AG04450 (cell line): ENCODE data around the gene TARBP1. TPM values are rescaled to one million over a fixed set of nuclear protein-coding genes. Genes with fewer than 3 reads are reported as not detected.
"Not testable (repeated sequence)": the region's sequence is repeated elsewhere in the genome, so short reads cannot be mapped to it uniquely, and the experiment has no call there.

Experiments used
- CTCF ChIA-PET: fragments of 300-600, 350-600 bp; formaldehyde crosslinking; extraction: SDS; loops from one replicate; lab custom pipeline; 2022; ENCODE audit warnings: antibody characterized with exemption, inconsistent platforms; lab: Charles Lee
- POLR2A ChIA-PET: fragments of 350-600 bp; formaldehyde crosslinking; extraction: SDS; loops from one replicate; lab custom pipeline; 2021; ENCODE audit warnings: antibody characterized with exemption, inconsistent platforms; lab: Yijun Ruan, JAX
- DNase-seq: peaks from one replicate; pipeline ENCODE4 v3.0.0-alpha.2; 2011; ENCODE audit warnings: low read depth, low spot score
- H3K27ac ChIP-seq: one replicate; pipeline ENCODE4 v1.5.1; 2012; ENCODE audit warnings: low read depth, low read length, control low read depth
- H3K27me3 ChIP-seq: one replicate; pipeline ENCODE4 v1.6.0; 2012; ENCODE audit warnings: low read length; ENCODE audit not compliant: control insufficient read depth, insufficient read depth
- H3K4me3 ChIP-seq: 2 replicates; pipeline ENCODE4 v1.5.1; 2011; ENCODE audit warnings: mild to moderate bottlenecking, low read depth, low read length, control low read depth
- H3K9me3 ChIP-seq: 2 replicates; pipeline ENCODE4 v1.5.1; 2012; ENCODE audit warnings: low read length; ENCODE audit not compliant: control insufficient read depth, insufficient read depth
- polyA plus RNA-seq: library from polyadenylated mRNA; depleted of rRNA; stranded (reverse); fragments of >200 nt; gene quantifications from 2 replicates; pipeline ENCODE4 v1.2.3, GENCODE V29; 2011
- TF ChIP-seq, protein P1 (sequence below): IDR thresholded peaks from 2 replicates; pipeline ENCODE4 v1.5.1; 2011; ENCODE audit warnings: low read depth, low read length, control low read depth, inconsistent platforms

The TARBP1 gene
- polyA plus RNA-seq, 1 experiment: 22.6 TPM

DNA sequence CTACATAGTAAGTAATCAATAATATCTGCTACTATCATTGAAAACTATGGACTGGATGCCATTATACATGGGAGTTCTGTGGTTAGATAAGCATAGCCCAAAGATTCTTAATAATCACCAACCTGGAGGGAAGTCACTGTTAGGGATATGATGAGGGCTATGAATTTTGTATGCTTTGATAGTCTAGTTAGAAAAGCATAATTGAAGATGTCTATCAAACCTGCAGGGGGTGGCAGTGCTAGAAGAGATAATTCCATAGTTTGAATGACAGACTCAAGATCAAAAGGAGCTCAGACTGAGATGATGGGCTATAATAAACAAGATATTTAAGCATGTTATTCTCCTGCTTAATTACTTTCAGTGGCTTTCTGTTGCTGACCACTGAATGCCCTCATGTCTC lies 121.1 kb downstream of the TARBP1 start:
- ChIA-PET CTCF (interaction anchor here (0.7 to 1.9 kb wide), 3 partner anchors 31 to 49 kb away, joined by 3 to 5 read pairs (median 4); no protein-coding TSS in a partner anchor), POLR2A (no interaction called here)
- Histone ChIP-seq H3K27ac (no peak overlapping the region), H3K9me3 (no peaks in the 10 kb centered on the region), H3K4me3 (no peak overlapping the region), H3K27me3 (no peaks in the 10 kb centered on the region)
- DNase-seq: no peak
- TF ChIP-seq, protein P1, sequence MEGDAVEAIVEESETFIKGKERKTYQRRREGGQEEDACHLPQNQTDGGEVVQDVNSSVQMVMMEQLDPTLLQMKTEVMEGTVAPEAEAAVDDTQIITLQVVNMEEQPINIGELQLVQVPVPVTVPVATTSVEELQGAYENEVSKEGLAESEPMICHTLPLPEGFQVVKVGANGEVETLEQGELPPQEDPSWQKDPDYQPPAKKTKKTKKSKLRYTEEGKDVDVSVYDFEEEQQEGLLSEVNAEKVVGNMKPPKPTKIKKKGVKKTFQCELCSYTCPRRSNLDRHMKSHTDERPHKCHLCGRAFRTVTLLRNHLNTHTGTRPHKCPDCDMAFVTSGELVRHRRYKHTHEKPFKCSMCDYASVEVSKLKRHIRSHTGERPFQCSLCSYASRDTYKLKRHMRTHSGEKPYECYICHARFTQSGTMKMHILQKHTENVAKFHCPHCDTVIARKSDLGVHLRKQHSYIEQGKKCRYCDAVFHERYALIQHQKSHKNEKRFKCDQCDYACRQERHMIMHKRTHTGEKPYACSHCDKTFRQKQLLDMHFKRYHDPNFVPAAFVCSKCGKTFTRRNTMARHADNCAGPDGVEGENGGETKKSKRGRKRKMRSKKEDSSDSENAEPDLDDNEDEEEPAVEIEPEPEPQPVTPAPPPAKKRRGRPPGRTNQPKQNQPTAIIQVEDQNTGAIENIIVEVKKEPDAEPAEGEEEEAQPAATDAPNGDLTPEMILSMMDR: no peak

DNA sequence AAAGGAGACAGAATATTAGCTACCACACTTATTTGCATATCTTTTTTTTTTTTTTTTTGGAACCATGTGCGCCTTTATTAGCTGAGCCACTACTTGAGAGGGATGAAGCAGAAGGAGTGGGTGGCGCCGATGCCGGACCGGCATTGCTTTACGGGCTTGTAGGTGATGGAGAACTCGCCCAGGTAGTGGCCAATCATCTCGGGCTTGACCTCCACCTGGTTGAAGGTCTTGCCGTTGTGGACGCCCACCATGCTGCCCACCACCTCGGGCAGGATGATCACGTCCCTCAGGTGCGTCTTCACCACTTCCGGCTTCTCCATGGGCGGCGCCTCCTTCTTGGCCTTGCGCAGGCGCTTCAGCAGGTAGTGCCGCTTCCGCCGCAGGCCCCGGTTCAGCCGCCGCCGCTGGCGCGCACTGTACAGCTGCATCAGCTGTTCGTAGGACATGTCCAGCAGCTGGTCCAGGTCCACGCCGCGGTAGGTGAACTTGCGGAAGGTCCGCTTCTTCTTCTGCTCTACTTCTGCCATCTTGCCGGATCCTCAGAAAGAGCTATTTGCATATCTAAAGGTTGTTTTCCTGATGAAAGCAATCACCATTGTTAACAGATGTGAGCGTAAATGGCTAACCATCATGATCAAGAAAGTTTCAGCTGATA lies 122.2 kb downstream of the TARBP1 start:
- DNase-seq, POLR2A ChIA-PET, H3K27me3 ChIP-seq, H3K27ac ChIP-seq, H3K4me3 ChIP-seq, H3K9me3 ChIP-seq: not testable (repeated sequence)
- CTCF ChIA-PET: interaction anchor here (1.4 to 1.9 kb wide), 2 partner anchors 30 to 48 kb away, joined by 4 to 5 read pairs; no protein-coding TSS in a partner anchor

DNA sequence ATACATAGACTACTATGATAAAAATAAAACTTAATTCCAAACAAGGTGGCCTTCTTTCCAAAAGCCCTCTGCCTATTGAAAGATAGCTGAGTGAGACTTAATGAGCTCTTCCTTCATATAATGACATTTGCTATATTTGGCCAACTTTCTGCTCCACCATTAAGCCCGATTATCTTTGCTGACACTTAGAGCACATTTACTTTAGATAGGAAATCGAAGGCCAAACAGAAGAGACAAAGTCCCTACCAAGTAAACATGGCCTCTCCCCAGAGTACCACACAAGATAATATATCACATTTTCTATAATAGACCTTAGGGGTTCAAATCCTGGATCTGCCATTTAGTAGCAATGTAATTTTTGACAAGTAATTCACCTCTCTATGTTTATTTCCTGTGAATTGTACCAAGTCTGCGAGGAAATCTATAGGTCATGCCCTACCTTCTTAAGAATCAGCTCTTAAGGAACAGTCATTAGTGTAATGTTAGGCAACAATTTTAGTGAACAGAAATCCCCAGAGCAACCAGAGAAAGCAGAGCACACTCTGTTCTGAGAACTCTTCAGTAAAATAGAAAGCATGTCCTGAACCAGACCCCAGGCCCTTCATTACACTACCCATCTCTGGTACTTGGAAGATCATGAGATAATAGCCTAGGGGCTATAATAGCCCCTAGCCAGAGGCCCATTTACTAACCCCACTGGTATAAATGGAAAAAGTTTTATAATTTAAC lies 123.0 kb downstream of the TARBP1 start:
- Histone ChIP-seq H3K27me3 (no peaks in the 10 kb centered on the region), H3K4me3 (no peak overlapping the region), H3K27ac (no peak overlapping the region), H3K9me3 (no peaks in the 10 kb centered on the region)
- TF ChIP-seq, protein P1: no peak
- no peak for DNase-seq
- ChIA-PET CTCF (interaction anchor here (1.8 to 1.9 kb wide), 2 partner anchors 29 to 47 kb away, joined by 5 read pairs; no protein-coding TSS in a partner anchor), POLR2A (no interaction called here)

DNA sequence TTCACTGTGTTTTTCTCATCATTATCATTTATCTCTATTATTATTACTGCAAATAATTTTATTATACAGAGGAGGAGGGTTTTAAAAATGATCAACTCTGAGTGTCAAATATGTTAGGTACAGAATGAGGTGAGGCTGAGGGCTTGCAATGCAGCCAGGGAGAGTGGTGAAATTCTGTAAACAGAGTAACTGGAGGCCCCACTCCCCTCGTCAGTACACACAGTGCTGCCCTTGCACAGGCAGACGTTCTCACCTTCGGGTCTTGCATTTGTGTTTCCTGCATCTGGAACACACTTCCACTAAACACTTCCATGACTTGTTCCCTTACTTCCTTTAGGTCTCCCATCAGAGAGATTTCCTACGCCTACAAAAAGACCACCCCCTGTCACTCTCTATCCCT lies 130.0 kb downstream of the TARBP1 start:
- H3K27me3 ChIP-seq: no peaks in the 10 kb centered on the region
- TF ChIP-seq, protein P1: no peak
- ChIA-PET POLR2A (no interaction called here), CTCF (no interaction called here)
- H3K27ac ChIP-seq: no peak overlapping the region
- no peaks in the 10 kb centered on the region for H3K9me3 ChIP-seq
- no peak for DNase-seq
- no peak overlapping the region for H3K4me3 ChIP-seq

DNA sequence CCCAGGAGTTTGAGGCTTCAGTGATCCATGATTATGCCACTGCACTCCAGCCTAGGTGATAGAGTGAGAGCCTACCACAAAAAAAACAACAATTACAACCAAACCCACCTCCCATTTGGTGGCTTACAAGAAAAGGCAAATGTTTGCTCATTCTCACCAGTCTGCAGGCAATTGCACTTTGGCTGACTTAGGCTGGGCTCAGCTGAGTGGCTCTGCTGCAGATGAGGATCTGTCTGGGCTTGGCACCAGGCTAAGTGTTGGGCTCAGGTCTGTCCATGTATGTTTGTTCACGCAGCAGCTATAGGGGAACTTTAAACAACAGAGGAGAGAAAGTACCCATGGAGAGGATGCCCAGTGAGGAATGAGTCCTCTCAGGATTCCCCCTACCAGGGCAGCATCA lies 133.7 kb downstream of the TARBP1 start:
- Histone ChIP-seq H3K27me3 (no peaks in the 10 kb centered on the region), H3K27ac (no peak overlapping the region), H3K4me3 (no peak overlapping the region), H3K9me3 (no peaks in the 10 kb centered on the region)
- no peak for DNase-seq
- TF ChIP-seq, protein P1: no peak
- ChIA-PET CTCF (interaction anchor here (1.2 kb wide), 1 partner anchor 18 kb away, joined by 3 read pairs; no protein-coding TSS in a partner anchor), POLR2A (no interaction called here)
